Peyer's patch (tissue), 4 donors: ENCODE measurements around the gene AGO1.
"Not testable (repeated sequence)": the region's sequence is repeated elsewhere in the genome, so short reads cannot be mapped to it uniquely, and the experiment has no call there.

Experiments
- POLR2A ChIP-seq, 2 donors: fragments of 450-650 bp; IDR thresholded peaks; one replicate each; pipeline ENCODE4 v1.5.1; 2017; ENCODE audit warnings: antibody characterized with exemption in 2 of 2, mild to moderate bottlenecking in 2 of 2, moderate library complexity in 2 of 2
- TF ChIP-seq, protein P1 (sequence below), 6 experiments: fragments of 450-650 bp in 4 of 6; fragments of 200-600 bp in 2 of 6; sonication (generic) in 1 of 6; IDR thresholded peaks; one replicate each; pipeline ENCODE4 v1.5.1; 2017 to 2019; ENCODE audit warnings: antibody characterized with exemption in 6 of 6, mild to moderate bottlenecking in 3 of 6, moderate library complexity in 1 of 6

DNA sequence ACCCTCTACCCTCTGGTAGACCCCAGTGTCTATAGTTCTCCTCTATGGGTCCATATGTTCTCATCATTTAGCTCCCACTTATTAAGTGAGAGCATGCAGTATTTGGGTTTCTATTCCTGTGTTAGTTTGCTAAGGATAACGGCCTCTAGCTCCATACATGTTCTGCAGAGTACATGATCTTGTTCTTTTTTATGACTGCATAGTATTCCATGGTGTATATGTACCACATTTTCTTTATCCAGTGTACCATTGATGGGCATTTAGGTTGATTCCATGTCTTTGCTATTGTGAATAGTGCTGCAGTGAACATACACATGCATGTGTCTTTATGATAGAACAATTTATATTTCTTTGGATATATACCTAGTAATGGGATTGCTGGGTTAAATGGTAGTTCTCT is 81.3 kb downstream of the AGO1 start:
- TF ChIP-seq, protein P1, sequence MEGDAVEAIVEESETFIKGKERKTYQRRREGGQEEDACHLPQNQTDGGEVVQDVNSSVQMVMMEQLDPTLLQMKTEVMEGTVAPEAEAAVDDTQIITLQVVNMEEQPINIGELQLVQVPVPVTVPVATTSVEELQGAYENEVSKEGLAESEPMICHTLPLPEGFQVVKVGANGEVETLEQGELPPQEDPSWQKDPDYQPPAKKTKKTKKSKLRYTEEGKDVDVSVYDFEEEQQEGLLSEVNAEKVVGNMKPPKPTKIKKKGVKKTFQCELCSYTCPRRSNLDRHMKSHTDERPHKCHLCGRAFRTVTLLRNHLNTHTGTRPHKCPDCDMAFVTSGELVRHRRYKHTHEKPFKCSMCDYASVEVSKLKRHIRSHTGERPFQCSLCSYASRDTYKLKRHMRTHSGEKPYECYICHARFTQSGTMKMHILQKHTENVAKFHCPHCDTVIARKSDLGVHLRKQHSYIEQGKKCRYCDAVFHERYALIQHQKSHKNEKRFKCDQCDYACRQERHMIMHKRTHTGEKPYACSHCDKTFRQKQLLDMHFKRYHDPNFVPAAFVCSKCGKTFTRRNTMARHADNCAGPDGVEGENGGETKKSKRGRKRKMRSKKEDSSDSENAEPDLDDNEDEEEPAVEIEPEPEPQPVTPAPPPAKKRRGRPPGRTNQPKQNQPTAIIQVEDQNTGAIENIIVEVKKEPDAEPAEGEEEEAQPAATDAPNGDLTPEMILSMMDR (IDR thresholded peaks at IDR 0.05): not testable (repeated sequence)
- TF ChIP-seq POLR2A (IDR thresholded peaks at IDR 0.05): not testable (repeated sequence)
